Measurements from ENCODE around the gene EDAR. TPM values are rescaled to one million over a fixed set of nuclear protein-coding genes. Genes with fewer than 3 reads are reported as not detected.

Gene EDAR
- polyA plus RNA-seq, 3 donors = not detected

- Histone ChIP-seq H3K4me1 (ENCODE audit: control insufficient read depth in 1 of 2, insufficient read depth in 2 of 2, low read length in 2 of 2) (no peaks in the 10 kb centered on the region), H2AFZ (ENCODE audit: insufficient read depth, low read depth, low read length, poor library complexity, severe bottlenecking) (no peak overlapping the region), H3K9me3 (replicated peaks in 1 of 2; ENCODE audit: control insufficient read depth in 1 of 2, insufficient read depth in 1 of 2, low read length in 2 of 2) (no peaks in the 10 kb centered on the region), H3K9ac (ENCODE audit: insufficient read depth, low read length, poor library complexity, severe bottlenecking) (no peak overlapping the region), H3K27ac (ENCODE audit: low read depth in 1 of 2, low read length in 2 of 2) (no peak overlapping the region), H3K36me3 (replicated peaks in 1 of 2; ENCODE audit: control insufficient read depth in 1 of 2, insufficient read depth in 2 of 2, low read length in 2 of 2) (no peaks in the 10 kb centered on the region), H3K27me3 (ENCODE audit: control insufficient read depth in 2 of 2, insufficient read depth in 2 of 2, low read length in 2 of 2) (no peaks in the 10 kb centered on the region), H3K4me3 (replicated peaks in 1 of 3; ENCODE audit: low read depth in 2 of 3, low read length in 3 of 3) (no peak overlapping the region), H3K4me2 (replicated peaks; ENCODE audit: extremely low read depth, low read length, poor library complexity, severe bottlenecking) (no peak overlapping the region), H3K79me2 (ENCODE audit: insufficient read depth, low read length) (no peaks in the 10 kb centered on the region), H4K20me1 (ENCODE audit: insufficient read depth, low read length) (no peaks in the 10 kb centered on the region)
- TF ChIP-seq CTCF (IDR thresholded peaks at IDR 0.05) = no peak
- no peak overlapping the region for H3K27ac Mint-ChIP-seq
- peaks cover 0 to 3% (median 1%) of the 10 kb centered on the region in 3 donors for H3K27me3 Mint-ChIP-seq (ENCODE audit: low read depth in 3 of 3)
- intact Hi-C loops (cut with micrococcal nuclease) = loop anchor here in 1 of 2 donors (10.0 kb wide), 1 partner anchor 577 kb away; no protein-coding TSS in a partner anchor
- no peak for DNase-seq
- H3K4me3 Mint-ChIP-seq = no peak overlapping the region
- H3K9me3 Mint-ChIP-seq = peaks cover 0 to 2% (median 0%) of the 10 kb centered on the region in 7 donors
- 91% methylated on average over 7 of the region's 7 CpGs for WGBS (ENCODE audit: insufficient coverage)
- no peaks in the 10 kb centered on the region for H3K36me3 Mint-ChIP-seq
- no peaks in the 10 kb centered on the region for H3K4me1 Mint-ChIP-seq
These were observed 61.6 kb downstream of the EDAR start for GRCh38 chr2:108927405-108927804.

- 78% methylated on average over 16 of the region's 20 CpGs for WGBS (ENCODE audit: insufficient coverage)
- Mint-ChIP-seq H3K9me3 (peaks cover 0 to 2% (median 0%) of the 10 kb centered on the region in 7 donors), H3K27me3 (ENCODE audit: low read depth in 3 of 3) (peaks cover 0 to 3% (median 0%) of the 10 kb centered on the region in 3 donors), H3K4me1 (no peaks in the 10 kb centered on the region), H3K36me3 (no peaks in the 10 kb centered on the region), H3K4me3 (no peak overlapping the region), H3K27ac (no peak overlapping the region)
- H3K79me2 ChIP-seq (ENCODE audit: insufficient read depth, low read length) = no peaks in the 10 kb centered on the region
- H3K4me1 ChIP-seq (ENCODE audit: control insufficient read depth in 1 of 2, insufficient read depth in 2 of 2, low read length in 2 of 2) = no peaks in the 10 kb centered on the region
- H3K36me3 ChIP-seq (replicated peaks in 1 of 2; ENCODE audit: control insufficient read depth in 1 of 2, insufficient read depth in 2 of 2, low read length in 2 of 2) = no peaks in the 10 kb centered on the region
- H2AFZ ChIP-seq (ENCODE audit: insufficient read depth, low read depth, low read length, poor library complexity, severe bottlenecking) = no peak overlapping the region
- no peak overlapping the region for H3K27ac ChIP-seq (ENCODE audit: low read depth in 1 of 2, low read length in 2 of 2)
- no peak for DNase-seq
- H3K9me3 ChIP-seq (replicated peaks in 1 of 2; ENCODE audit: control insufficient read depth in 1 of 2, insufficient read depth in 1 of 2, low read length in 2 of 2) = no peaks in the 10 kb centered on the region
- H4K20me1 ChIP-seq (ENCODE audit: insufficient read depth, low read length) = no peaks in the 10 kb centered on the region
- TF ChIP-seq CTCF (IDR thresholded peaks at IDR 0.05) = no peak
- H3K27me3 ChIP-seq (ENCODE audit: control insufficient read depth in 2 of 2, insufficient read depth in 2 of 2, low read length in 2 of 2) = no peaks in the 10 kb centered on the region
- H3K4me3 ChIP-seq (replicated peaks in 1 of 3; ENCODE audit: low read depth in 2 of 3, low read length in 3 of 3) = no peak overlapping the region
- intact Hi-C loops (cut with micrococcal nuclease) = loop anchor here in 1 of 2 donors (10.0 kb wide), 1 partner anchor 578 kb away; no protein-coding TSS in a partner anchor
- H3K9ac ChIP-seq (ENCODE audit: insufficient read depth, low read length, poor library complexity, severe bottlenecking) = no peak overlapping the region
- H3K4me2 ChIP-seq (replicated peaks; ENCODE audit: extremely low read depth, low read length, poor library complexity, severe bottlenecking) = no peak overlapping the region
These were observed 62.2 kb downstream of the EDAR start for GRCh38 chr2:108926561-108927380.
